ENCODE measurements around the gene SNAP29.

The SNAP29 gene

DNA sequence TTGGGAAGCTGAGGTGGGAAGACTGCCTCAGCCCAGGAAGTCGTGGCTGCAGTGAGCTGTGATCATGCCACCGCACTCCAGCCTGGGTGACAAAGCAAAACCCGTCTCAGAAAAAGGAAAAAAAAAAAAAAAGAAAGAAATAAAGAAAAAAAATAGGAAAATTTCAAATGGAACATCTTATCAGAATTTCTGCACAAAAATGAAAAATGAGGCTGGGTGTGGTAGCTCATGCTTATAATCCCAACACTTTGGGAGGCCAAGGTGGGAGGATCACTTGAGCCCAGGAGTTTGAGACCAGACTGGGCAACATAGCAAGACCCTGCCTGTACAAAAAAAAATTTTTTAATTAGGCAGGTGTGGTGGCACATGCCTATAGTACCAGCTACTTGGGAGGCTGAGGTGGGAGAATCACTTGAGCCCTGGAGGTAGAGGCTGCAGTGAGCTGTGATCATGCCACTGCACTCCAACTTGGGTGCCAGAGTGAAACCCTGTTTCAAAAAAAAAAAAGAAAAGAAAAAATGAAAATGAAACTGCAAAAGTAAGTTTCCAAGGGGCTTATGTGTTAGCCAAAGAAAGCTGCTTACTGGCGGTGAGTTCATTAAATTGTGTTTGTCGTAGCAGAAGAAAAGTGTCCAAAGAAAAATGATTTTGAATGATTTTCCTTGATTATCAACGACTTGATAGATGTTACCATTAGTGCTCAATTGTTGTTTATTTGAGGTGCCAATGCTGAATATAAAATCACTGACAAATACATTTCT, 50.9 kb downstream of the SNAP29 start:
- Histone ChIP-seq H3K9me3 (replicated peaks; ENCODE audit: insufficient read depth, low read length) (no peaks in the 10 kb centered on the region), H3K36me3 (replicated peaks; ENCODE audit: insufficient read depth, low read length) (no peaks in the 10 kb centered on the region), H3F3A (ENCODE audit: insufficient read depth, low read length) (no peaks in the 10 kb centered on the region), H3K9me2 (replicated peaks; ENCODE audit: insufficient read depth, low read length) (no peaks in the 10 kb centered on the region), H4K20me1 (ENCODE audit: insufficient read depth, low read length) (no peaks in the 10 kb centered on the region), H3K4me3 (ENCODE audit: low read length) (peak overlapping the region; percentile 47), H2AFZ (ENCODE audit: low read length) (peak overlapping the region; percentile 82), H3K4me1 (ENCODE audit: low read length) (no peaks in the 10 kb centered on the region), H3K9ac (ENCODE audit: low read length) (peak overlapping the region; percentile 27; the same call in 1 of the 2 replicates), H3K4me2 (ENCODE audit: low read depth, low read length) (peak overlapping the region; percentile 83), H3K79me2 (ENCODE audit: low read length) (no peaks in the 10 kb centered on the region), H3K27ac (ENCODE audit: low read length) (peak overlapping the region; percentile 53; the same call in 1 of the 2 replicates), H3K27me3 (replicated peaks; ENCODE audit: insufficient read depth, low read length) (no peaks in the 10 kb centered on the region)
- TF ChIP-seq EZH2 (optimal IDR thresholded peaks at IDR 0.05; ENCODE audit: low read depth, low read length) (no peak), EZH2phosphoT487 (IDR thresholded peaks at IDR 0.05; ENCODE audit: low read length) (no peak)
- TF ChIP-seq, protein P1, sequence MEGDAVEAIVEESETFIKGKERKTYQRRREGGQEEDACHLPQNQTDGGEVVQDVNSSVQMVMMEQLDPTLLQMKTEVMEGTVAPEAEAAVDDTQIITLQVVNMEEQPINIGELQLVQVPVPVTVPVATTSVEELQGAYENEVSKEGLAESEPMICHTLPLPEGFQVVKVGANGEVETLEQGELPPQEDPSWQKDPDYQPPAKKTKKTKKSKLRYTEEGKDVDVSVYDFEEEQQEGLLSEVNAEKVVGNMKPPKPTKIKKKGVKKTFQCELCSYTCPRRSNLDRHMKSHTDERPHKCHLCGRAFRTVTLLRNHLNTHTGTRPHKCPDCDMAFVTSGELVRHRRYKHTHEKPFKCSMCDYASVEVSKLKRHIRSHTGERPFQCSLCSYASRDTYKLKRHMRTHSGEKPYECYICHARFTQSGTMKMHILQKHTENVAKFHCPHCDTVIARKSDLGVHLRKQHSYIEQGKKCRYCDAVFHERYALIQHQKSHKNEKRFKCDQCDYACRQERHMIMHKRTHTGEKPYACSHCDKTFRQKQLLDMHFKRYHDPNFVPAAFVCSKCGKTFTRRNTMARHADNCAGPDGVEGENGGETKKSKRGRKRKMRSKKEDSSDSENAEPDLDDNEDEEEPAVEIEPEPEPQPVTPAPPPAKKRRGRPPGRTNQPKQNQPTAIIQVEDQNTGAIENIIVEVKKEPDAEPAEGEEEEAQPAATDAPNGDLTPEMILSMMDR (IDR thresholded peaks at IDR 0.05; ENCODE audit: low read length) = no peak
- peak; percentile 60 for DNase-seq

DNA sequence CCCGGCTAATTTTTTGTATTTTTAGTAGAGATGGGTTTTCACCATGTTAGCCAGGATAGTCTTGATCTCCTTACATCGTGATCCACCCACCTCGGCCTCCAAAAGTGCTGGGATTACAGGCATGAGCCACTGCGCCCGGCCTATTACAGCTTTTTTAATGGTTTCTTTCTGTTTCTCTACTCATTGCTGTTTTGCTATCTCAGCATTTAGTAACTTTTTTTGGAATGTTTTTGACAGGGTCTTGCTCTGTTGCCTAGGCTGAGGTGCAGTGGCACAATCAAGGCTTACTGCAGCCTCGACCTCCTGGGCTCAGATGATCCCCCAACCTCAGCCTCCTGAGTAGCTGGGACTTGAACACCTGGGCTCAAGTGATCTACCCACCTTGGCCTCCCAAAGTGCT, 53.7 kb downstream of the SNAP29 start:
- Histone ChIP-seq H3K27me3 (replicated peaks; ENCODE audit: insufficient read depth, low read length) (no peaks in the 10 kb centered on the region), H3K4me2 (ENCODE audit: low read depth, low read length) (no peak overlapping the region), H3K4me1 (ENCODE audit: low read length) (no peaks in the 10 kb centered on the region), H3K4me3 (ENCODE audit: low read length) (no peak overlapping the region), H3K9me2 (replicated peaks; ENCODE audit: insufficient read depth, low read length) (no peaks in the 10 kb centered on the region), H3F3A (ENCODE audit: insufficient read depth, low read length) (no peaks in the 10 kb centered on the region; the same call in 1 of the 2 replicates), H3K9me3 (replicated peaks; ENCODE audit: insufficient read depth, low read length) (no peaks in the 10 kb centered on the region), H4K20me1 (ENCODE audit: insufficient read depth, low read length) (no peaks in the 10 kb centered on the region), H3K9ac (ENCODE audit: low read length) (no peak overlapping the region), H2AFZ (ENCODE audit: low read length) (no peak overlapping the region), H3K27ac (ENCODE audit: low read length) (no peak overlapping the region), H3K36me3 (replicated peaks; ENCODE audit: insufficient read depth, low read length) (no peaks in the 10 kb centered on the region), H3K79me2 (ENCODE audit: low read length) (peaks cover 3% of the 10 kb centered on the region)
- TF ChIP-seq EZH2 (optimal IDR thresholded peaks at IDR 0.05; ENCODE audit: low read depth, low read length) = no peak
- TF ChIP-seq EZH2phosphoT487 (IDR thresholded peaks at IDR 0.05; ENCODE audit: low read length) = no peak
- TF ChIP-seq, protein P1 (IDR thresholded peaks at IDR 0.05; ENCODE audit: low read length) = no peak
- DNase-seq = no peak

DNA sequence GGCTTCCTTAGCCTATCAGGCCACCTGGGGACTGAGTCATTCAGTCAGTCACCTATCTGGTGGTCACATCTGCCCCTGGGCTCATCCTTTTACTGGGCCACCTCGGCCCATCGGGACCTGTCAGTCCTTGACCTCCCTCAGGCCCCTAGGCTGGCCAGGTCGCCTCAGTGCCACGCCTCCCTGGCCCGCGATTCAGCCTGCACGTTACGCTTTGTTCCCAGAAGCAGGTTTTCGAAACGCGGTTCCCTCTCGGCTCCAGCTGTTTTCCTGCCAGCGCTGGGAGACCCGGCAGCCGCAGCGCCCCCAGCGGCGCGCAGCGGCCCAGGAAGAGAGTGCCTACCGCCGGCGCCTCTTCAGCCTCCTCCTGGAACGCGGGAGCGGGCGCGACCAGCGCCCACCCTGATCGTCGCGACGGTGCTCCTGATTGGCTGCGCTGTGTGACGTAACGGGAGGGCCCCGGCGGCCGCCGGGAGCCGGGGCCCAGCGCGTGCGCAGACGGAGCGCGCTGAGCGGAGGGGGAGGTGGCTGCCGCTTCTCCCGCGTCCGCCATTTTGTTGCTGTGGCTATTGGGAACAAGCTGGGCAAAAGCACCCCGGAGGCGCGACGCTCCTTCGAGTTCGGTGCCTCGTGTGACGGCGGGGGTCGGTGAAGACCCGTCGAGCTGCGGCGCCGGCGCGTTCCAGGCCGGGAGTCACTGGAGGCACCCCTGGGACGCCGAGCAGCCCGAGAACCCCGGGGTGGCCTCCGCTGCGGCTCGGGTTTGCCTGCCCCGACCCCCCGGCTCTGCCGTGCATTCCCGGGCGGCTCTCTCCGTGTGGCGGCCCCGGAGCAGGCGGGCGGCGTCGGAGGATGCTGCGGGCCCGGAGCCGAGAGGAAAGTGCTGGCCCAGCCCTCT, 58.4 kb downstream of the SNAP29 start, which contains the start of gene CRKL:
Gene CRKL (plus strand): TSS at position 492 of the 895 bp plus-strand sequence. CDS start 528 bp downstream, outside the sequence.
- Histone ChIP-seq H3K27me3 (replicated peaks; ENCODE audit: insufficient read depth, low read length) (no peaks in the 10 kb centered on the region), H3K4me3 (ENCODE audit: low read length) (peak within 1 kb of the TSS; percentile 95), H3K36me3 (replicated peaks; ENCODE audit: insufficient read depth, low read length) (no peaks in the 10 kb centered on the region; the same call in 1 of the 2 replicates), H3K27ac (ENCODE audit: low read length) (peak within 1 kb of the TSS; percentile 64; the same call in 1 of the 2 replicates), H3K9me2 (replicated peaks; ENCODE audit: insufficient read depth, low read length) (no peaks in the 10 kb centered on the region), H3K4me1 (ENCODE audit: low read length) (peaks cover 8% of the 10 kb centered on the region), H2AFZ (ENCODE audit: low read length) (peak within 1 kb of the TSS; percentile 76), H3K9me3 (replicated peaks; ENCODE audit: insufficient read depth, low read length) (no peaks in the 10 kb centered on the region), H3K4me2 (ENCODE audit: low read depth, low read length) (peak within 1 kb of the TSS; percentile 91), H3F3A (ENCODE audit: insufficient read depth, low read length) (peaks cover 3% of the 10 kb centered on the region; the same call in 1 of the 2 replicates), H3K9ac (ENCODE audit: low read length) (peak within 1 kb of the TSS; percentile 92), H4K20me1 (ENCODE audit: insufficient read depth, low read length) (peaks cover 28% of the 10 kb centered on the region), H3K79me2 (ENCODE audit: low read length) (peaks cover 50% of the 10 kb centered on the region)
- TF ChIP-seq, protein P1 (IDR thresholded peaks at IDR 0.05; ENCODE audit: low read length) = peak; percentile 93
- TF ChIP-seq EZH2 (optimal IDR thresholded peaks at IDR 0.05; ENCODE audit: low read depth, low read length) (no peak), EZH2phosphoT487 (IDR thresholded peaks at IDR 0.05; ENCODE audit: low read length) (no peak)
- DNase-seq = peak; percentile 97

Data from MM.1S (cell line).